HCT116 (cell line): ENCODE data around the gene AVEN. TPM values are rescaled to one million over a fixed set of nuclear protein-coding genes. Genes with fewer than 3 reads are reported as not detected.

ENCODE experiments used
- ATAC-seq: fragments of 200-7000 bp; cut with Tn5 transposase; 2 replicates; pipeline ENCODE4 v1.9.1; 2020; ENCODE audit warnings: mild to moderate bottlenecking, moderate library complexity
- BruUV-seq: library from RNA; stranded (reverse); fragments of 400-500 nt; replicated peaks from 2 replicates; lab custom pipeline; 2021; lab: Mats Ljungman, UMichigan
- CTCF ChIA-PET: fragments of 300-600 bp; sonication (Branson Sonifier 250); formaldehyde crosslinking; loops from one replicate; lab custom pipeline; 2021; ENCODE audit warnings: antibody characterized with exemption; lab: Charles Lee
- POLR2A ChIA-PET: fragments of 300-600, 350-600 bp; sonication (Branson Sonifier 250); formaldehyde crosslinking; loops from one replicate; lab custom pipeline; 2021; ENCODE audit warnings: antibody characterized with exemption; lab: Charles Lee
- RAD21 ChIA-PET, 2 experiments: fragments of 300-600 bp; sonication (Branson Sonifier 250); formaldehyde crosslinking; loops; one replicate each; lab custom pipeline; 2023; ENCODE audit warnings: low total read pairs in 2 of 2; ENCODE audit not compliant: uncharacterized antibody in 2 of 2, unreplicated experiment in 2 of 2, low non-redundant PET in 1 of 2; lab: Charles Lee
- DNase-seq: peaks from one replicate; pipeline ENCODE4 v3.0.0-alpha.2; 2010; ENCODE audit warnings: low read depth, low spot score
- H2AFZ ChIP-seq: fragments of 200-600 bp; shearing (Covaris generic), sonication (generic); 2 replicates; pipeline ENCODE4 v1.6.1; 2017; ENCODE audit warnings: low read depth, mixed run types, mixed read lengths, antibody characterized with exemption, low read length; ENCODE audit not compliant: poor library complexity, severe bottlenecking
- H3K27ac ChIP-seq: 2 replicates; pipeline ENCODE4 v1.5.1; 2012; ENCODE audit warnings: low read depth, low read length
- H3K27me3 ChIP-seq: fragments of 200-600 bp; sonication (generic); 2 replicates; pipeline ENCODE4 v1.6.1; 2016; ENCODE audit warnings: mixed run types, low read length, mixed read lengths; ENCODE audit not compliant: insufficient read depth
- H3K36me3 ChIP-seq, 2 experiments: fragments of 200-500 bp in 1 of 2; fragments of 200-600 bp in 1 of 2; sonication (Bioruptor generic) in 1 of 2; sonication (generic) in 1 of 2; 2 replicates each; pipeline versions ENCODE4 v1.5.1 to v1.6.1; 2014 to 2016; ENCODE audit warnings: low read length in 2 of 2, inconsistent platforms in 1 of 2, mixed read lengths in 1 of 2, mixed run types in 1 of 2; ENCODE audit not compliant: insufficient read depth in 2 of 2, control insufficient read depth in 1 of 2
- H3K4me1 ChIP-seq, 2 experiments: fragments of 200-600 bp in 1 of 2; sonication (generic) in 1 of 2; 2 replicates each; pipeline versions ENCODE4 v1.5.1 to v1.6.1; 2012 to 2017; ENCODE audit warnings: low read length in 2 of 2, inconsistent platforms in 1 of 2, mild to moderate bottlenecking in 1 of 2, mixed read lengths in 1 of 2, mixed run types in 1 of 2, moderate library complexity in 1 of 2; ENCODE audit not compliant: insufficient read depth in 2 of 2, control insufficient read depth in 1 of 2
- H3K4me2 ChIP-seq: fragments of 200-600 bp; sonication (generic); 2 replicates; pipeline ENCODE4 v1.6.1; 2017; ENCODE audit warnings: mixed run types, low read length, mixed read lengths
- H3K4me3 ChIP-seq, 2 experiments: fragments of 200-600 bp in 1 of 2; sonication (generic) in 1 of 2; replicated peaks in 1 of 2; 2 replicates each; pipeline ENCODE4 v1.5.1; 2011 to 2016; ENCODE audit warnings: low read length in 2 of 2, control low read depth in 1 of 2, low read depth in 1 of 2, mild to moderate bottlenecking in 1 of 2, mixed read lengths in 1 of 2, mixed run types in 1 of 2
- H3K79me2 ChIP-seq: fragments of 200-600 bp; sonication (generic); 2 replicates; pipeline ENCODE4 v1.6.1; 2017; ENCODE audit warnings: mild to moderate bottlenecking, mixed run types, low read length, moderate library complexity, mixed read lengths; ENCODE audit not compliant: insufficient read depth
- H3K9ac ChIP-seq: fragments of 200-600 bp; sonication (generic); 2 replicates; pipeline ENCODE4 v1.6.1; 2016; ENCODE audit warnings: low read length, mixed read lengths
- H3K9me2 ChIP-seq: fragments of 200-600 bp; sonication (generic), shearing (Covaris generic); 2 replicates; pipeline ENCODE4 v1.6.1; 2017; ENCODE audit warnings: mixed run types, mild to moderate bottlenecking, moderate library complexity; ENCODE audit not compliant: insufficient read depth
- H3K9me3 ChIP-seq, 2 experiments: fragments of 200-500 bp in 1 of 2; fragments of 200-600 bp in 1 of 2; sonication (Bioruptor generic) in 1 of 2; sonication (generic) in 1 of 2; 2 replicates each; pipeline ENCODE4 v1.6.1; 2014 to 2017; ENCODE audit warnings: low read length in 2 of 2, mixed read lengths in 2 of 2, inconsistent platforms in 1 of 2, low read depth in 1 of 2, mild to moderate bottlenecking in 1 of 2, mixed run types in 1 of 2, moderate library complexity in 1 of 2; ENCODE audit not compliant: control insufficient read depth in 1 of 2, insufficient read depth in 1 of 2
- H4K20me1 ChIP-seq: fragments of 200-600 bp; sonication (generic), shearing (Covaris generic); 2 replicates; pipeline ENCODE4 v1.6.1; 2017; ENCODE audit warnings: mixed run types, mild to moderate bottlenecking, moderate library complexity; ENCODE audit not compliant: insufficient read depth
- CEBPB ChIP-seq: IDR thresholded peaks from 2 replicates; pipeline ENCODE4 v1.6.1; 2012; ENCODE audit warnings: low read depth
- ELF1 ChIP-seq: IDR thresholded peaks from 2 replicates; pipeline ENCODE4 v1.6.1; 2012; ENCODE audit warnings: low read depth, borderline replicate concordance
- EZH2phosphoT487 ChIP-seq: fragments of 200-600 bp; IDR thresholded peaks from 2 replicates; pipeline ENCODE4 v1.6.1; 2018; ENCODE audit warnings: antibody characterized with exemption, borderline replicate concordance
- FOSL1 ChIP-seq: IDR thresholded peaks from 2 replicates; pipeline ENCODE4 v1.6.1; 2012; ENCODE audit warnings: low read depth
- JUND ChIP-seq: IDR thresholded peaks from 2 replicates; pipeline ENCODE4 v1.6.1; 2012
- POLR2A ChIP-seq: IDR thresholded peaks from 2 replicates; pipeline ENCODE4 v1.7.0; 2011; ENCODE audit warnings: borderline replicate concordance; ENCODE audit not compliant: insufficient read depth, insufficient read length; ENCODE audit errors: extremely low read depth
- SIN3A ChIP-seq: IDR thresholded peaks from 2 replicates; pipeline ENCODE4 v1.6.1; 2012; ENCODE audit warnings: low read depth
- TCF7L2 ChIP-seq: IDR thresholded peaks from 2 replicates; pipeline ENCODE4 v1.7.0; 2011; ENCODE audit warnings: borderline replicate concordance, inconsistent platforms; ENCODE audit not compliant: insufficient read depth, insufficient read length; ENCODE audit errors: extremely low read depth
- YY1 ChIP-seq: IDR thresholded peaks from 2 replicates; pipeline ENCODE4 v1.6.1; 2011; ENCODE audit warnings: low read length, low read depth, moderate library complexity, mild to moderate bottlenecking; ENCODE audit not compliant: insufficient replicate concordance; ENCODE audit errors: extremely low read depth
- ZFX ChIP-seq: fragments of 450-650 bp; IDR thresholded peaks from 2 replicates; pipeline ENCODE4 v1.6.1; 2017
- intact Hi-C: fragments of 100-400 bp; cut with micrococcal nuclease; formaldehyde crosslinking; loops from 2 replicates; pipeline ENCODE4 v1.10.0; 2022
- total RNA-seq: library from RNA; stranded (reverse); gene quantifications from one replicate; pipeline ENCODE4 v1.2.1, GENCODE V29; 2021; ENCODE audit not compliant: unreplicated experiment

The AVEN gene
- total RNA-seq, 1 experiment from 2014 or later, result 6.8 TPM

DNA sequence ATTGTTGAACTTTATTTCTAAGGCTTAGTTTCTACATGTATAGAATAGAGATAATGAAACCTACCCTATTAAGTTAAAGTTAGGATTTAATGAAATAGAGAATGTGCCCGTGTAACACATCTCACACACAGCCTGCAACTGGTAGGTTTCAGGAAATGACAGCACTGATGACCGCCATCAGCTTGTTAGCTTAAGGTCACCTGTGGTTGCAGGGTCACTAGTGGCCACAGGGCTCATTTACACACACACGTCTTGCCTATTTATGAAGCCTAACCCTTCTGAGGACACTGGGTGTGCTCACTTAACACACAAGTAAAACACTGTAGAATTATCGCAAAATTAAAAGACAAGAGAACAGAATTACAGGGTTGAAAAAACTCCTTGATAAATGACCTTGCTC, 50.6 kb downstream of the AVEN start:
- Histone ChIP-seq H3K9me3 (no peaks in the 10 kb centered on the region), H3K79me2 (no peaks in the 10 kb centered on the region), H3K9ac (no peak overlapping the region), H4K20me1 (no peaks in the 10 kb centered on the region), H2AFZ (no peak overlapping the region), H3K36me3 (no peaks in the 10 kb centered on the region), H3K27me3 (no peaks in the 10 kb centered on the region), H3K9me2 (no peaks in the 10 kb centered on the region), H3K27ac (no peak overlapping the region)
- ChIA-PET CTCF (no interaction called here), RAD21 (no interaction called here), POLR2A (no interaction called here)
- no peak for DNase-seq
- ATAC-seq, result no peak
- BruUV-seq, result no TSS peak
- intact Hi-C loops, result no loop called here
- no peak for TF ChIP-seq SIN3A
- TF ChIP-seq YY1, result no peak
- no peak for TF ChIP-seq ZFX
- no peak for TF ChIP-seq JUND
- TF ChIP-seq FOSL1, result no peak
- TF ChIP-seq, all 23 proteins: peak for 0
- Histone ChIP-seq H3K4me3 (no peak overlapping the region), H3K4me2 (no peak overlapping the region), H3K4me1 (no peaks in the 10 kb centered on the region)

GRCh38 chr15:33987444-33987843, 51.6 kb downstream of the AVEN start:
- CTCF ChIA-PET, result no interaction called here
- H3K79me2 ChIP-seq, result no peaks in the 10 kb centered on the region
- no peaks in the 10 kb centered on the region for H4K20me1 ChIP-seq
- no peak overlapping the region for H3K9ac ChIP-seq
- H3K4me1 ChIP-seq, result no peaks in the 10 kb centered on the region
- no peaks in the 10 kb centered on the region for H3K9me2 ChIP-seq
- no peak for DNase-seq
- RAD21 ChIA-PET, result no interaction called here
- H3K27me3 ChIP-seq, result no peaks in the 10 kb centered on the region
- intact Hi-C loops, result no loop called here
- no peaks in the 10 kb centered on the region for H3K36me3 ChIP-seq
- no peak overlapping the region for H3K27ac ChIP-seq
- no peaks in the 10 kb centered on the region for H3K9me3 ChIP-seq
- no peak for TF ChIP-seq YY1
- TF ChIP-seq TCF7L2, result no peak
- TF ChIP-seq CEBPB, result no peak
- TF ChIP-seq EZH2phosphoT487, result no peak
- no peak for TF ChIP-seq POLR2A
- TF ChIP-seq ELF1, result no peak
- TF ChIP-seq, all 23 proteins: peak for 0
- no peak for ATAC-seq
- BruUV-seq, result no TSS peak
- POLR2A ChIA-PET, result no interaction called here
- Histone ChIP-seq H2AFZ (no peak overlapping the region), H3K4me3 (no peak overlapping the region), H3K4me2 (no peak overlapping the region)
